OCI-LY1 (cell line): ENCODE results near the gene OSTN.

ENCODE experiments used
- H2AFZ ChIP-seq: fragments of 200-600 bp; sonication (generic), shearing (Covaris generic); 2 replicates; pipeline ENCODE4 v1.6.0; 2014; ENCODE audit warnings: antibody characterized with exemption, mild to moderate bottlenecking, low read length
- H3F3A ChIP-seq: fragments of 200-600 bp; sonication (generic), shearing (Covaris generic); 2 replicates; pipeline ENCODE4 v1.6.0; 2014; ENCODE audit warnings: mild to moderate bottlenecking, antibody characterized with exemption, low read length, moderate library complexity; ENCODE audit not compliant: insufficient read depth
- H3K27ac ChIP-seq: fragments of 200-600 bp; sonication (generic); 2 replicates; pipeline ENCODE4 v1.5.1; 2014; ENCODE audit warnings: low read length, mixed run types, mild to moderate bottlenecking, low read depth; ENCODE audit not compliant: poor library complexity, severe bottlenecking
- H3K27me3 ChIP-seq: fragments of 200-600 bp; sonication (generic); 2 replicates; pipeline ENCODE4 v1.6.0; 2014; ENCODE audit warnings: antibody characterized with exemption, mild to moderate bottlenecking, low read length, moderate library complexity; ENCODE audit not compliant: insufficient read depth
- H3K36me3 ChIP-seq: fragments of 200-600 bp; sonication (generic); 2 replicates; pipeline ENCODE4 v1.6.1; 2014; ENCODE audit warnings: mild to moderate bottlenecking, antibody characterized with exemption, low read length, moderate library complexity, mixed read lengths; ENCODE audit not compliant: insufficient read depth
- H3K4me1 ChIP-seq: fragments of 200-600 bp; sonication (generic); 2 replicates; pipeline ENCODE4 v1.5.1; 2014; ENCODE audit warnings: mild to moderate bottlenecking, low read length, moderate library complexity; ENCODE audit not compliant: insufficient read depth, severe bottlenecking
- H3K4me2 ChIP-seq: fragments of 200-600 bp; sonication (generic), shearing (Covaris generic); 2 replicates; pipeline ENCODE4 v1.6.1; 2014; ENCODE audit warnings: low read length
- H3K4me3 ChIP-seq: fragments of 200-600 bp; sonication (generic); 2 replicates; pipeline ENCODE4 v1.5.1; 2014; ENCODE audit warnings: low read length, low read depth, mild to moderate bottlenecking, mixed read lengths; ENCODE audit not compliant: poor library complexity, severe bottlenecking
- H3K79me2 ChIP-seq: fragments of 200-600 bp; shearing (Covaris generic); 2 replicates; pipeline ENCODE4 v1.6.1; 2016; ENCODE audit warnings: mixed run types, low read length, mixed read lengths; ENCODE audit not compliant: insufficient read depth
- H3K9ac ChIP-seq: fragments of 200-600 bp; sonication (generic), shearing (Covaris generic); 2 replicates; pipeline ENCODE4 v1.6.1; 2014; ENCODE audit warnings: mild to moderate bottlenecking, low read length, mixed read lengths
- H3K9me2 ChIP-seq: fragments of 200-600 bp; sonication (generic), shearing (Covaris generic); 2 replicates; pipeline ENCODE4 v1.6.1; 2014; ENCODE audit warnings: low read depth, mild to moderate bottlenecking, low read length, mixed read lengths
- H3K9me3 ChIP-seq: fragments of 200-600 bp; shearing (Covaris generic); 2 replicates; pipeline ENCODE4 v1.6.1; 2014; ENCODE audit warnings: low read length, mixed read lengths
- H4K20me1 ChIP-seq: fragments of 200-600 bp; sonication (generic), shearing (Covaris generic); 2 replicates; pipeline ENCODE4 v1.6.0; 2016; ENCODE audit warnings: mild to moderate bottlenecking, low read length; ENCODE audit not compliant: insufficient read depth
- CTCF ChIP-seq: fragments of 200-600 bp; sonication (generic), shearing (Covaris generic); IDR thresholded peaks from 2 replicates; pipeline ENCODE4 v1.5.1; 2017; ENCODE audit warnings: mild to moderate bottlenecking, antibody characterized with exemption, low read length, moderate library complexity, mixed read lengths
- EZH2 ChIP-seq: fragments of 200-600 bp; sonication (generic), shearing (Covaris generic); IDR thresholded peaks from 2 replicates; pipeline ENCODE4 v1.8.0; 2017; ENCODE audit warnings: borderline replicate concordance, mixed run types, mild to moderate bottlenecking, antibody characterized with exemption, low read length, moderate library complexity, mixed read lengths

The OSTN gene

DNA sequence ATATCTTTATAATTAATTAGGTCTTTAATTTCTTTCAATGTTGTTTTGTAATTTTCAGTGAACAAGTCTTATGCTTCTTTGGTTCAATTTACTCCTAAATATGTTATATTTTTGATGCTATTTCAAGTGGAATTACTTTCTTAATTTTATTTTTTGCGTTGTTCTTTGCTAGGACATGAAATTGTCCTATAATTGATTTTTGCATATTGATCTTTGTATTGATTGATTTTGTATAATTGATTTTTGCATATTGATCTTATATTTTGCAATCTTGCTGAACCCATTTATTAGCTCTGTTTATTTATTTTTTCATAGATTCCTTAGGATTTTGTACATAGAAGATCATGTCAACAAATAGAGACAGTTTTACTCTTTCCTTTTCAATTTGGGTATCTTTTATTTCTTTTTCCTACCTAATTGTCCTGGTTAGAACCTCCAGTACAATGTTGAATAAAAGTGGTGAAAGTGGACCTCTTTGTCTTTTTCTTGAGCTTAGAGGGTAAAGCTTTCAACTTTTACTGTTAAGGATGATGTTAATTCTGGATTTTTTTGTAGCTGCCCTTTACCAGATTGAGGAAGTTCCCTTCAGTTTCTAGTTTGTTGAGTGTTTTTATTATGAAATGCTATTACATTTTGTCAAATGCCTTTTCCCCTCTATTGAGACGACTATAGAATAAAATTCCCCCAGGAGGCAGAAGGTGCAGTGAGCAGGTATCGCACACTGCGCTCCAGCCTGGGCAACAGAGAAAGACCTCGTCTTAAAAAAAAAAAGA is 93.4 kb downstream of the OSTN start:
- no peak for TF ChIP-seq EZH2
- no peak for TF ChIP-seq CTCF
- no peak overlapping the region for H3K4me3 ChIP-seq
- no peaks in the 10 kb centered on the region for H3K79me2 ChIP-seq
- H3K9me3 ChIP-seq = no peaks in the 10 kb centered on the region
- H3K9me2 ChIP-seq = no peaks in the 10 kb centered on the region
- H3K27ac ChIP-seq = no peak overlapping the region
- no peaks in the 10 kb centered on the region for H3K27me3 ChIP-seq
- H3K4me2 ChIP-seq = no peak overlapping the region
- no peaks in the 10 kb centered on the region for H3K36me3 ChIP-seq
- peaks cover 24% of the 10 kb centered on the region for H3K4me1 ChIP-seq
- H3F3A ChIP-seq = no peaks in the 10 kb centered on the region
- no peak overlapping the region for H2AFZ ChIP-seq
- no peak overlapping the region for H3K9ac ChIP-seq
- no peaks in the 10 kb centered on the region for H4K20me1 ChIP-seq

DNA sequence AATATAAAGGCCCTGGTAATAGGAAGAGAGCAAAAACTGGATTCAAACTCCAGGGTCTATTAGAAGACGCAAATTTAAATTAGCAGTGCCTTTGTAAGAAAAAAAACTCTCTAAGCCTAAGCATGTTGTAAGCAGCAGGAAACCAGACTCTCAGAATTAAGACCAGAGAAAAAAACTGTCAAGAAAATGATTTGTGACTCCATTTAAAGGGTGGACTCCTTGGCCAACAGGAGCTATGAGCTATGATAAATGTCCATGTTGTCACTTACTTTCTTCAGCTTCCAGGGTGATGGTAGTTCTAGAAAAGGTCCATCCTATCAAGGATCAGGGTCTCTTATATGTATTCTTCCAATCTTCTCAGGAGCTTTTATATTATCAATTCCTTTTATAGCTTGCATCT is 95.2 kb downstream of the OSTN start:
- H3K27ac ChIP-seq = no peak overlapping the region
- H3K9ac ChIP-seq = no peak overlapping the region
- no peaks in the 10 kb centered on the region for H4K20me1 ChIP-seq
- no peak overlapping the region for H3K4me3 ChIP-seq
- H3K4me1 ChIP-seq = peaks cover 24% of the 10 kb centered on the region
- H3K27me3 ChIP-seq = no peaks in the 10 kb centered on the region
- no peak overlapping the region for H2AFZ ChIP-seq
- no peak overlapping the region for H3K4me2 ChIP-seq
- no peaks in the 10 kb centered on the region for H3K36me3 ChIP-seq
- TF ChIP-seq EZH2 = no peak
- no peak for TF ChIP-seq CTCF
- H3K9me2 ChIP-seq = no peaks in the 10 kb centered on the region
- no peaks in the 10 kb centered on the region for H3K79me2 ChIP-seq
- no peaks in the 10 kb centered on the region for H3F3A ChIP-seq
- H3K9me3 ChIP-seq = no peaks in the 10 kb centered on the region

DNA sequence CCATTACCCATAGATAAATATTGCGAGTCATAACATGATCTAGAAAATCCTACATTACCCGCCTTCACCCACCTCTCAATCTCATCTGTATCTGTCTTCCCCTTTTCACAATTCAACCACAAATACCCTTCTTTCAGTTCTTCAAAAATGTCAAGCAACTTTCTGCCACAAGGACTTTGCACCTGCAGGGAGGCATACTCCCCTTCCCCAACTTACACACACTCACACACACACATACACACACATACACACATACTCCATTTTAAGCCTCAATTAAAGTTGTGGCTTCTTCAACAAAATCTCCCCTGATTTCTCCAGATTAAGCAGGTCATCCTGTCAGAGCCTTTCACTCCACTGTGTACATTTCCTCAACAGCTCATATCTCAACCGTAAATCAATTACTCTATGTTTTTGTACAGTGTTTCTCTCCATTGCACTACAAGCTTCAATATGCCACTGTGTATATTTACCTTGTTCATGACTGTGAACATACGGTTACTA is 97.0 kb downstream of the OSTN start:
- H3K27ac ChIP-seq = peak overlapping the region; percentile 54
- H2AFZ ChIP-seq = no peak overlapping the region
- H3K9ac ChIP-seq = no peak overlapping the region
- H3K9me3 ChIP-seq = no peaks in the 10 kb centered on the region
- no peak for TF ChIP-seq CTCF
- no peak for TF ChIP-seq EZH2
- no peak overlapping the region for H3K4me3 ChIP-seq
- no peak overlapping the region for H3K4me2 ChIP-seq
- H3K27me3 ChIP-seq = no peaks in the 10 kb centered on the region
- no peaks in the 10 kb centered on the region for H3K79me2 ChIP-seq
- no peaks in the 10 kb centered on the region for H3K36me3 ChIP-seq
- H4K20me1 ChIP-seq = no peaks in the 10 kb centered on the region
- H3K9me2 ChIP-seq = no peaks in the 10 kb centered on the region
- no peaks in the 10 kb centered on the region for H3F3A ChIP-seq
- H3K4me1 ChIP-seq = peaks cover 26% of the 10 kb centered on the region
